Measurements from ENCODE around the gene GLCE. TPM values are rescaled to one million over a fixed set of nuclear protein-coding genes. Genes with fewer than 3 reads are reported as not detected.

GLCE gene
- total and polyA plus RNA-seq, 10 of the 15 experiments (the other 5 are each of a cell fraction or from before 2014, with no cell fraction given): 2.1 to 11.9 (median 2.9) TPM

DNA sequence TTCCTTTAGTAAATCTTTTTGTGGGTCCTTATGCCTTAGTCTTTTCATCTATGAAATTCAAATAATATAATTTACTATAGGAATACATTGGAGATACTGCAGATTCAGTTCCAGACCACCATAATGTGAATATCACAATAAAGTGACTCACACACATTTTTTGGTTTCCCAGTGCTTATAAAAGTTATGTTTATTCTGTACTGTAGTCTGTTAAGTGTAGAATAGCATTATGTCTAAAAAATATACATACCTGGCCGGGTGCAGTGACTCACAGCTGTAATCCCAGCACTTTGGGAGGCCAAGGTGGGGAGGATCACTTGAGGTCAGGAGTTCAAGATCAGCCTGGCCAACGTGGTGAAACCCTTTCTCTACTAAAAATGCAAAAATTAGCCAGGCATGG is 84.4 kb downstream of the GLCE start:
- H2AFZ ChIP-seq (ENCODE audit: control insufficient read depth, low read depth, low read length): no peak overlapping the region
- no peak overlapping the region for H3K27ac ChIP-seq (ENCODE audit: control insufficient read depth, insufficient read depth)
- in situ Hi-C loops (cut with MboI) (no loop called here), intact Hi-C loops (cut with micrococcal nuclease; ENCODE audit: unreplicated experiment) (no loop called here)
- no peak for FAIRE-seq
- WGBS (ENCODE audit: insufficient coverage, insufficient replicate concordance, low lambda C conversion rate, missing lambda C conversion rate): 0% methylated on average over 2 of the region's 2 CpGs
- no peak for TF ChIP-seq BCL11A (IDR thresholded peaks at IDR 0.05; ENCODE audit: low read depth, low read length)
- no peak for TF ChIP-seq ZZZ3 (IDR thresholded peaks at IDR 0.05; ENCODE audit: control insufficient read depth, insufficient read length, low read depth)
- TF ChIP-seq MXI1 (IDR thresholded peaks at IDR 0.05; ENCODE audit: low read depth, low read length): no peak
- no peak for TF ChIP-seq KLF5 (IDR thresholded peaks at IDR 0.05; ENCODE audit: partially characterized antibody)
- no peak for TF ChIP-seq IKZF1 (conservative IDR thresholded peaks at IDR 0.05)
- no peak for TF ChIP-seq SIN3A (IDR thresholded peaks at IDR 0.05; ENCODE audit: low read depth, low read length)
- no peak for TF ChIP-seq NR2F1 (conservative IDR thresholded peaks at IDR 0.05)
- TF ChIP-seq NR2C1 (IDR thresholded peaks at IDR 0.05): no peak
- TF ChIP-seq, protein P1, sequence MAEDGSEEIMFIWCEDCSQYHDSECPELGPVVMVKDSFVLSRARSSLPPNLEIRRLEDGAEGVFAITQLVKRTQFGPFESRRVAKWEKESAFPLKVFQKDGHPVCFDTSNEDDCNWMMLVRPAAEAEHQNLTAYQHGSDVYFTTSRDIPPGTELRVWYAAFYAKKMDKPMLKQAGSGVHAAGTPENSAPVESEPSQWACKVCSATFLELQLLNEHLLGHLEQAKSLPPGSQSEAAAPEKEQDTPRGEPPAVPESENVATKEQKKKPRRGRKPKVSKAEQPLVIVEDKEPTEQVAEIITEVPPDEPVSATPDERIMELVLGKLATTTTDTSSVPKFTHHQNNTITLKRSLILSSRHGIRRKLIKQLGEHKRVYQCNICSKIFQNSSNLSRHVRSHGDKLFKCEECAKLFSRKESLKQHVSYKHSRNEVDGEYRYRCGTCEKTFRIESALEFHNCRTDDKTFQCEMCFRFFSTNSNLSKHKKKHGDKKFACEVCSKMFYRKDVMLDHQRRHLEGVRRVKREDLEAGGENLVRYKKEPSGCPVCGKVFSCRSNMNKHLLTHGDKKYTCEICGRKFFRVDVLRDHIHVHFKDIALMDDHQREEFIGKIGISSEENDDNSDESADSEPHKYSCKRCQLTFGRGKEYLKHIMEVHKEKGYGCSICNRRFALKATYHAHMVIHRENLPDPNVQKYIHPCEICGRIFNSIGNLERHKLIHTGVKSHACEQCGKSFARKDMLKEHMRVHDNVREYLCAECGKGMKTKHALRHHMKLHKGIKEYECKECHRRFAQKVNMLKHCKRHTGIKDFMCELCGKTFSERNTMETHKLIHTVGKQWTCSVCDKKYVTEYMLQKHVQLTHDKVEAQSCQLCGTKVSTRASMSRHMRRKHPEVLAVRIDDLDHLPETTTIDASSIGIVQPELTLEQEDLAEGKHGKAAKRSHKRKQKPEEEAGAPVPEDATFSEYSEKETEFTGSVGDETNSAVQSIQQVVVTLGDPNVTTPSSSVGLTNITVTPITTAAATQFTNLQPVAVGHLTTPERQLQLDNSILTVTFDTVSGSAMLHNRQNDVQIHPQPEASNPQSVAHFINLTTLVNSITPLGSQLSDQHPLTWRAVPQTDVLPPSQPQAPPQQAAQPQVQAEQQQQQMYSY (CRISPR knock-in tag; IDR thresholded peaks at IDR 0.05): no peak
- no peak for TF ChIP-seq EP300 (IDR thresholded peaks at IDR 0.05; ENCODE audit: borderline replicate concordance in 1 of 2, control insufficient read depth in 1 of 2, low read depth in 2 of 2, low read length in 2 of 2)
- TF ChIP-seq TCF3 (IDR thresholded peaks at IDR 0.05; ENCODE audit: borderline replicate concordance, insufficient read depth, low read depth, low read length): no peak
- no peak for TF ChIP-seq IRF3 (IDR thresholded peaks at IDR 0.05)
- TF ChIP-seq RFX5 (IDR thresholded peaks at IDR 0.05; ENCODE audit: low read depth, low read length): no peak
- no peak for TF ChIP-seq ZSCAN29 (IDR thresholded peaks at IDR 0.05)
- ChIA-PET RAD21 (ENCODE audit: unreplicated experiment) (no interaction called here), SMC1A (ENCODE audit: uncharacterized antibody, unreplicated experiment) (interaction anchor here (1.4 kb wide), 1 partner anchor 50 kb away, joined by 3 read pairs; no protein-coding TSS in a partner anchor), CTCF (no interaction called here), POLR2A (no interaction called here)
- H3K4me2 ChIP-seq (ENCODE audit: control insufficient read depth, insufficient read depth): no peak overlapping the region
- no peak overlapping the region for H3K4me3 ChIP-seq
- H3K4me1 ChIP-seq (ENCODE audit: control insufficient read depth, insufficient read depth, low read length): no peaks in the 10 kb centered on the region
- no peak overlapping the region for H3K9ac ChIP-seq (ENCODE audit: control insufficient read depth, insufficient read depth, low read length)
- no TSS peak for BruUV-seq (replicated peaks)
- H3K9me3 ChIP-seq (replicated peaks; ENCODE audit: control insufficient read depth, insufficient read depth, low read length): no peaks in the 10 kb centered on the region
- no peaks in the 10 kb centered on the region for H4K20me1 ChIP-seq (ENCODE audit: control insufficient read depth, insufficient read depth)
- no peaks in the 10 kb centered on the region for H3K27me3 ChIP-seq (replicated peaks in 1 of 2; ENCODE audit: control insufficient read depth in 2 of 2, insufficient read depth in 2 of 2, low read length in 1 of 2)
- H3K79me2 ChIP-seq (ENCODE audit: control insufficient read depth, insufficient read depth, low read length): no peaks in the 10 kb centered on the region
- H3K36me3 ChIP-seq (ENCODE audit: control insufficient read depth in 2 of 2, insufficient read depth in 2 of 2, low read length in 1 of 2): no peaks in the 10 kb centered on the region
- no peak for DNase-seq (ENCODE audit: low read depth, low spot score)
- no peak for ATAC-seq

Measured in GM12878 (cell line).